ENCODE results near the gene HPSE2. TPM values are rescaled to one million over a fixed set of nuclear protein-coding genes. Genes with fewer than 3 reads are reported as not detected.

HPSE2 gene
- total RNA-seq, 1 experiment from 2014 or later = not detected

DNA sequence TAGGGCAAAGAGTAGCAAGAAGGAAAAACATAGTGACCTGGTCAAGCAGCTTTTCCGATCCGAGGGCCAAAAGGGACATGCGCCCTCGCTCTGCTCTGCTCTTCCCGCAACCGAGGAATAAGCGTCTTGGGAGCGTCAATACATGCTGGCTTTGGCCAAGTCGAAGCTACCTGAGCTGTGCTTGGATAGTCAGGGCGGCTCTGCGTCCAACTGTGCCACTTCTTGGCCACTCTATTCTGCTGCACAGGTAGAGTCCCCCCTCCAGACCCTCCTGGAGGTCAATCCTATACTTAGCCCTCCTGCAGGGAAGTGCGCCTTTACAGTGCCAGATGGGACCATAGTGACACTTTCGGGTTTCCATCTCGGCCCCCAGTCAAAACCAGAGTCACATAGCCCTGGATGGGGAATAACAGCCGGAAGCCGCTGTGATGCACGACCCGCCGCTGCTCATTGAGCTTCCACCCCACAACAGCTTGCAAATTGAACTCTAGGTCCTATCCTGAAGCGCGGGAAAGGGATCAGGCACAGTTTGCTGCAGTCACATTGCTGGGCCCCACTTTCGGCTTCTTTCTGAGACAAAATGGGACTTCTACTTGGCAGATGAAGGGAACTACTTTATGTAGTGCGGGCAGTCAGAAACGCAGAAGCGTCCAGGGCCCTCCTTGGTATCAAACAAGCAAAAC, 1.1 kb upstream of the HPSE2 start:
- H3K27me3 Mint-ChIP-seq (ENCODE audit: insufficient read depth, unreplicated experiment) = peaks cover 10% of the 10 kb centered on the region
- Histone ChIP-seq H3K36me3 (ENCODE audit: control insufficient read depth, insufficient read depth, low read length) (no peaks in the 10 kb centered on the region), H3K4me1 (no peaks in the 10 kb centered on the region), H3K9me3 (no peaks in the 10 kb centered on the region), H3K27me3 (replicated peaks; ENCODE audit: control insufficient read depth, insufficient read depth, low read length) (no peaks in the 10 kb centered on the region), H3K4me3 (ENCODE audit: low read depth, low read length) (no peak overlapping the region)
- intact Hi-C loops (cut with micrococcal nuclease; ENCODE audit: unreplicated experiment) = no loop called here
- TF ChIP-seq, protein P1, sequence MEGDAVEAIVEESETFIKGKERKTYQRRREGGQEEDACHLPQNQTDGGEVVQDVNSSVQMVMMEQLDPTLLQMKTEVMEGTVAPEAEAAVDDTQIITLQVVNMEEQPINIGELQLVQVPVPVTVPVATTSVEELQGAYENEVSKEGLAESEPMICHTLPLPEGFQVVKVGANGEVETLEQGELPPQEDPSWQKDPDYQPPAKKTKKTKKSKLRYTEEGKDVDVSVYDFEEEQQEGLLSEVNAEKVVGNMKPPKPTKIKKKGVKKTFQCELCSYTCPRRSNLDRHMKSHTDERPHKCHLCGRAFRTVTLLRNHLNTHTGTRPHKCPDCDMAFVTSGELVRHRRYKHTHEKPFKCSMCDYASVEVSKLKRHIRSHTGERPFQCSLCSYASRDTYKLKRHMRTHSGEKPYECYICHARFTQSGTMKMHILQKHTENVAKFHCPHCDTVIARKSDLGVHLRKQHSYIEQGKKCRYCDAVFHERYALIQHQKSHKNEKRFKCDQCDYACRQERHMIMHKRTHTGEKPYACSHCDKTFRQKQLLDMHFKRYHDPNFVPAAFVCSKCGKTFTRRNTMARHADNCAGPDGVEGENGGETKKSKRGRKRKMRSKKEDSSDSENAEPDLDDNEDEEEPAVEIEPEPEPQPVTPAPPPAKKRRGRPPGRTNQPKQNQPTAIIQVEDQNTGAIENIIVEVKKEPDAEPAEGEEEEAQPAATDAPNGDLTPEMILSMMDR (IDR thresholded peaks at IDR 0.05; ENCODE audit: insufficient read depth in 1 of 2, low read depth in 1 of 2, low read length in 1 of 2, severe bottlenecking in 1 of 2, unreplicated experiment in 1 of 2) = no peak
- H3K36me3 Mint-ChIP-seq (ENCODE audit: insufficient read depth, unreplicated experiment) = no peaks in the 10 kb centered on the region
- POLR2A ChIA-PET = no interaction called here
- DNase-seq = no peak
- H3K9me3 Mint-ChIP-seq (ENCODE audit: unreplicated experiment) = no peaks in the 10 kb centered on the region
- H3K4me1 Mint-ChIP-seq (ENCODE audit: low read depth, unreplicated experiment) = no peaks in the 10 kb centered on the region
- CTCF ChIA-PET = no interaction called here
- no TSS peak for BruUV-seq (replicated peaks)
- no peak overlapping the region for H3K27ac Mint-ChIP-seq (ENCODE audit: unreplicated experiment)
- H3K4me3 Mint-ChIP-seq (ENCODE audit: unreplicated experiment) = no peak overlapping the region

DNA sequence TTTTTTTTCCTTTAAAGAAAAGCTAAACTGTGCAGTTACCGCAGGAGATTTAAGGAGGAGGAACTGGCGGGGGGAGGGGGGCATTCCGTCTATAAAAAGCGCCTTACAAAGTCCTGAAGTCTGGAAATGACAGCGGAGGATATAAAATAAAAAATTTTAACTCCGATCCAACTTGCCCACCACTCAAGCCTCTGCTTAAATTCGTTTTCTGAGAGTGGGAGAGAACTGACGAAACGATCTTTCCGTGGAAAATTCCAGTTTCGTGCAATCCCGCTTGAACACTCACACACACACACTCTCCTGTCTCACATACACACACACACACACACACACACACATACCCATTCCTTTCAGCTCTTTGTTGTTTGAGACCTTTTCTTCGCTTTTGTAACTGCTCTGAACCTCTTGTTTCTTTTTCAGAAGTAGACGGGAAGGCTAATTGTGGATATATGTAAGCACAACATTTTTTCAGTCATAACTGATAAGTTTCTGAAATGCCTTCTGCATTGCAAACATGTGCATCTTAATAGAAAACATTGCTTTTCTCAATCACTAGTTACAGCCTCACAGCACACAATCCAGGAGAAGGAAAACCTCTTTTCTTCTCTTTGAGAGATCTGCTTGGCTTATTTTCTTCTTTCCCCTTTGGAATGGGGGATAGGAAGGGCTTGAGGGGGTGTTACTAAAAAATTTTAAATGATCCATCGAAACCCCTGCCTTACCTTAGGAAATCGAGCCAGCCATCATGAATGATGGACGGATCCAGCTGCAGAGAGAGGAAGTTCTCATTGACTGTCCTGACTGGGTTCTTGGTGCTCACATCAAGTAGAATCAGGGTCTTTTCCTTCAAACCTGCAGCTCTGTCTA, 628 bp downstream of the HPSE2 start:
- no peaks in the 10 kb centered on the region for H3K4me1 Mint-ChIP-seq (ENCODE audit: low read depth, unreplicated experiment)
- no peak overlapping the region for H3K4me3 Mint-ChIP-seq (ENCODE audit: unreplicated experiment)
- BruUV-seq (replicated peaks) = no TSS peak
- ChIA-PET CTCF (interaction anchor here (0.6 kb wide), 1 partner anchor 382 kb away, joined by 3 read pairs; no protein-coding TSS in a partner anchor), POLR2A (no interaction called here)
- no peaks in the 10 kb centered on the region for H3K27me3 ChIP-seq (replicated peaks; ENCODE audit: control insufficient read depth, insufficient read depth, low read length)
- no peak overlapping the region for H3K27ac Mint-ChIP-seq (ENCODE audit: unreplicated experiment)
- no peak for DNase-seq
- no peaks in the 10 kb centered on the region for H3K4me1 ChIP-seq
- no peak overlapping the region for H3K4me3 ChIP-seq (ENCODE audit: low read depth, low read length)
- no peaks in the 10 kb centered on the region for H3K36me3 Mint-ChIP-seq (ENCODE audit: insufficient read depth, unreplicated experiment)
- peaks cover 7% of the 10 kb centered on the region for H3K27me3 Mint-ChIP-seq (ENCODE audit: insufficient read depth, unreplicated experiment)
- intact Hi-C loops (cut with micrococcal nuclease; ENCODE audit: unreplicated experiment) = no loop called here
- TF ChIP-seq, protein P1 (IDR thresholded peaks at IDR 0.05; ENCODE audit: insufficient read depth in 1 of 2, low read depth in 1 of 2, low read length in 1 of 2, severe bottlenecking in 1 of 2, unreplicated experiment in 1 of 2) = no peak
- H3K36me3 ChIP-seq (ENCODE audit: control insufficient read depth, insufficient read depth, low read length) = no peaks in the 10 kb centered on the region
- H3K9me3 ChIP-seq = no peaks in the 10 kb centered on the region
- no peaks in the 10 kb centered on the region for H3K9me3 Mint-ChIP-seq (ENCODE audit: unreplicated experiment)

DNA sequence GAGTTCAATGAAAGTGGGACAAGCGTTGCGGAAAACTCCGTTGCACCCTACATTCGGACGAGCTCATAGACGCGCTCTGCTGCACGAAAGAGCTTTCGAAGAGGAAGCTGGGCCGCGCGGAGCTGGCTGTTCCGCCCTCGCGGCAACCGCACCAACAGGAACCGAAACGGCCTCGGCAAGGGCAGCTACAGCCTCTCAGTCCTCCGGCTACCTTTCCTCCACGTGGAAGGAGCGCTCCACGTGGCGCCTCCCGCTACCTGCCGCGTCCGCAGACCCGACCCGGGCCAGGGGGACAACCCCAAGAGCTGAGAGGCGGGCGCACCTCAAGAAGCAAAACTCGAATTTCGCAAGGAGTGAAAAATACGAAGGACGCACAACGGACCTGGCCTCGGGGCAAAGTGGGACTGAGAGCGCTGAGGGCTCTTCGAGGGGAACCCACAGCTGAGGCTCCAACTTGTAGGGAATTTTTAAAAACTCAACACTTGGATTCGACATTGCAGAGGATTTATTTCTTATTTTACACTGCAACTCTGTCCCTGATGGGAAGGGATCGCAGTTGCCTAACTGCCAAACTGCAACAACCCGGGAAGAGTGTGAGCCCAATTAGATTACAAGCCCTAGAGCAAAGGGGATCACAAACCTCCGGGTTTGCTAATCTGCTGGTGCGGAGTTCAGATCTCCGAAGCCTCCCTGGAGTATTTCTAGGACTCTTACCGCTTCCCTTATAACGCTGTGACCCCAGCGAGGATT, 1.4 kb downstream of the HPSE2 start:
- BruUV-seq (replicated peaks) = no TSS peak
- Histone ChIP-seq H3K4me1 (no peaks in the 10 kb centered on the region), H3K27me3 (replicated peaks; ENCODE audit: control insufficient read depth, insufficient read depth, low read length) (no peaks in the 10 kb centered on the region), H3K9me3 (no peaks in the 10 kb centered on the region), H3K4me3 (ENCODE audit: low read depth, low read length) (no peak overlapping the region), H3K36me3 (ENCODE audit: control insufficient read depth, insufficient read depth, low read length) (no peaks in the 10 kb centered on the region)
- H3K36me3 Mint-ChIP-seq (ENCODE audit: insufficient read depth, unreplicated experiment) = no peaks in the 10 kb centered on the region
- no peak overlapping the region for H3K27ac Mint-ChIP-seq (ENCODE audit: unreplicated experiment)
- TF ChIP-seq, protein P1 (IDR thresholded peaks at IDR 0.05; ENCODE audit: insufficient read depth in 1 of 2, low read depth in 1 of 2, low read length in 1 of 2, severe bottlenecking in 1 of 2, unreplicated experiment in 1 of 2) = no peak
- H3K4me1 Mint-ChIP-seq (ENCODE audit: low read depth, unreplicated experiment) = no peaks in the 10 kb centered on the region
- POLR2A ChIA-PET = no interaction called here
- CTCF ChIA-PET = no interaction called here
- intact Hi-C loops (cut with micrococcal nuclease; ENCODE audit: unreplicated experiment) = no loop called here
- DNase-seq = no peak
- no peaks in the 10 kb centered on the region for H3K9me3 Mint-ChIP-seq (ENCODE audit: unreplicated experiment)
- H3K4me3 Mint-ChIP-seq (ENCODE audit: unreplicated experiment) = no peak overlapping the region
- H3K27me3 Mint-ChIP-seq (ENCODE audit: insufficient read depth, unreplicated experiment) = peaks cover 7% of the 10 kb centered on the region

Measured in Caco-2 (cell line).